Gastrocnemius medialis (tissue), 4 donors: ENCODE measurements around the gene PDGFD. TPM values are rescaled to one million over a fixed set of nuclear protein-coding genes. Genes with fewer than 3 reads are reported as not detected.

ENCODE experiments used
- ATAC-seq, 2 donors: fragments of 150-250 bp; one replicate each; pipeline ENCODE4 v1.9.1; 2016
- DNase-seq, 2 donors: peaks; one replicate each; pipeline ENCODE4 v3.0.0-alpha.2; 2019
- H3K27ac ChIP-seq, 4 donors: fragments of 200-600 bp; sonication (generic); 1 replicate in 1 of 4; 2 replicates in 3 of 4; pipeline ENCODE4 v1.5.1; 2016 to 2018; ENCODE audit warnings: mild to moderate bottlenecking in 2 of 4, moderate library complexity in 1 of 4
- H3K27me3 ChIP-seq, 3 donors: fragments of 200-600 bp; sonication (generic) in 2 of 3; 1 replicate in 1 of 3; 2 replicates in 2 of 3; pipeline versions ENCODE4 v1.5.1 to v1.6.0; 2016 to 2019; ENCODE audit warnings: mild to moderate bottlenecking in 1 of 3, moderate library complexity in 1 of 3
- H3K36me3 ChIP-seq, 2 donors: fragments of 200-600 bp; sonication (generic) in 1 of 2; one replicate each; pipeline ENCODE4 v1.5.1; 2017 to 2018
- H3K4me1 ChIP-seq, 2 donors: fragments of 200-600 bp; sonication (generic) in 1 of 2; one replicate each; pipeline ENCODE4 v1.5.1; 2016 to 2017; ENCODE audit warnings: mild to moderate bottlenecking in 2 of 2
- H3K4me3 ChIP-seq, 4 donors: fragments of 200-600 bp; sonication (generic) in 3 of 4; 1 replicate in 1 of 4; 2 replicates in 3 of 4; pipeline ENCODE4 v1.5.1; 2016 to 2019; ENCODE audit warnings: mild to moderate bottlenecking in 2 of 4
- H3K9me3 ChIP-seq, 3 donors: fragments of 200-600 bp; sonication (generic) in 2 of 3; 1 replicate in 1 of 3; 2 replicates in 2 of 3; pipeline ENCODE4 v1.5.1; 2016 to 2019
- CTCF ChIP-seq, 5 experiments: fragments of 450-650 bp in 3 of 5; fragments of 200-600 bp in 2 of 5; sonication (generic) in 2 of 5; IDR thresholded peaks in 4 of 5; conservative IDR thresholded peaks in 1 of 5; 1 replicate in 4 of 5; 2 replicates in 1 of 5; pipeline ENCODE4 v1.5.1; 2016 to 2019; ENCODE audit warnings: antibody characterized with exemption in 5 of 5, mild to moderate bottlenecking in 3 of 5, moderate library complexity in 3 of 5
- POLR2A ChIP-seq, 2 donors: fragments of 450-650 bp; IDR thresholded peaks; one replicate each; pipeline ENCODE4 v1.6.1; 2017; ENCODE audit warnings: antibody characterized with exemption in 2 of 2, mild to moderate bottlenecking in 2 of 2, moderate library complexity in 2 of 2
- in situ Hi-C, 4 donors: fragments of 200-750 bp; cut with MboI; loops; one replicate each; pipeline versions ENCODE4 v1.15.0 to v1.8.0; 2017; ENCODE audit warnings: low sequenced_read_pairs in 4 of 4
- intact Hi-C: fragments of 100-400 bp; cut with DNase I; formaldehyde crosslinking; loops from one replicate; pipeline ENCODE4 v1.15.1; 2023; ENCODE audit warnings: low total_unique reads
- total RNA-seq, 4 donors: library from RNA; depleted of rRNA; stranded (reverse); fragments of >200 nt; gene quantifications; one replicate each; pipeline versions ENCODE4 v1.1.0 to v1.2.3, GENCODE V29; 2016

PDGFD gene
- total RNA-seq, 4 donors from 2014 or later: 2.2 to 4.0 (median 2.9) TPM

- intact Hi-C loops: no loop called here
- in situ Hi-C loops: no loop called here
Measured at GRCh38 chr11:103960108-103960507, 203.8 kb downstream of the PDGFD start.

GRCh38 chr11:103959279-103959942 lies 204.5 kb downstream of the PDGFD start:
- ATAC-seq (no peak), DNase-seq (no peak)
- Histone ChIP-seq H3K4me3 (no peak overlapping the region), H3K27ac (no peak overlapping the region), H3K27me3 (no peaks in the 10 kb centered on the region), H3K4me1 (no peaks in the 10 kb centered on the region), H3K9me3 (no peaks in the 10 kb centered on the region), H3K36me3 (no peaks in the 10 kb centered on the region)
- intact Hi-C loops (no loop called here), in situ Hi-C loops (no loop called here)
- TF ChIP-seq CTCF (IDR thresholded peaks at IDR 0.05 in 4 of 5, conservative IDR thresholded peaks at IDR 0.05 in 1 of 5) (no peak), POLR2A (IDR thresholded peaks at IDR 0.05) (no peak)

More at GRCh38 chr11:103960108-103960507, 203.8 kb downstream of the PDGFD start:
- no peak for DNase-seq
- no peak for ATAC-seq
- Histone ChIP-seq H3K27ac (no peak overlapping the region), H3K4me3 (no peak overlapping the region), H3K4me1 (no peaks in the 10 kb centered on the region), H3K9me3 (no peaks in the 10 kb centered on the region), H3K36me3 (no peaks in the 10 kb centered on the region), H3K27me3 (no peaks in the 10 kb centered on the region)
- TF ChIP-seq POLR2A (IDR thresholded peaks at IDR 0.05) (no peak), CTCF (IDR thresholded peaks at IDR 0.05 in 4 of 5, conservative IDR thresholded peaks at IDR 0.05 in 1 of 5) (no peak)

- in situ Hi-C loops: no loop called here
- H3K9me3 ChIP-seq: no peaks in the 10 kb centered on the region
- H3K27ac ChIP-seq: no peak overlapping the region
- no peaks in the 10 kb centered on the region for H3K4me1 ChIP-seq
- no peak overlapping the region for H3K4me3 ChIP-seq
- H3K27me3 ChIP-seq: no peaks in the 10 kb centered on the region
- ATAC-seq: no peak
- intact Hi-C loops: no loop called here
- DNase-seq: no peak
- H3K36me3 ChIP-seq: no peaks in the 10 kb centered on the region
- TF ChIP-seq POLR2A (IDR thresholded peaks at IDR 0.05) (no peak), CTCF (IDR thresholded peaks at IDR 0.05 in 4 of 5, conservative IDR thresholded peaks at IDR 0.05 in 1 of 5) (no peak)
Measured at GRCh38 chr11:103958475-103959215, 205.3 kb downstream of the PDGFD start.

- in situ Hi-C loops: no loop called here
- H3K36me3 ChIP-seq: no peaks in the 10 kb centered on the region
- H3K9me3 ChIP-seq: no peaks in the 10 kb centered on the region
- H3K27me3 ChIP-seq: no peaks in the 10 kb centered on the region
- no peak for DNase-seq
- H3K4me1 ChIP-seq: no peaks in the 10 kb centered on the region
- TF ChIP-seq POLR2A (IDR thresholded peaks at IDR 0.05) (no peak), CTCF (IDR thresholded peaks at IDR 0.05 in 4 of 5, conservative IDR thresholded peaks at IDR 0.05 in 1 of 5) (no peak)
- no peak overlapping the region for H3K4me3 ChIP-seq
- intact Hi-C loops: no loop called here
- no peak overlapping the region for H3K27ac ChIP-seq
- ATAC-seq: no peak
Measured at GRCh38 chr11:103953797-103954486, 210.0 kb downstream of the PDGFD start.
